CD14-positive monocyte (primary cell): ENCODE measurements around the gene PSENEN. TPM values are rescaled to one million over a fixed set of nuclear protein-coding genes. Genes with fewer than 3 reads are reported as not detected.
A peak's percentile ranks its signal among the peaks of the same experiment; 100 is the strongest.

Experiments used
- DNase-seq, 3 donors: peaks; one replicate each; pipeline ENCODE4 v3.0.0-alpha.2; 2011 to 2022
- H2AFZ ChIP-seq: 2 replicates; pipeline ENCODE4 v1.6.0; 2012; ENCODE audit warnings: mild to moderate bottlenecking, low read depth, low read length, inconsistent platforms; ENCODE audit not compliant: insufficient read depth, poor library complexity, severe bottlenecking
- H3K27ac ChIP-seq, 2 donors: 1 replicate in 1 of 2; 2 replicates in 1 of 2; pipeline ENCODE4 v1.5.1; 2012 to 2013; ENCODE audit warnings: low read length in 2 of 2, control low read depth in 1 of 2, inconsistent platforms in 1 of 2, low read depth in 1 of 2, mild to moderate bottlenecking in 1 of 2
- H3K27me3 ChIP-seq, 2 donors: one replicate each; pipeline versions ENCODE4 v1.6.0 to v1.6.1; 2011 to 2013; ENCODE audit warnings: low read length in 2 of 2; ENCODE audit not compliant: control insufficient read depth in 2 of 2, insufficient read depth in 2 of 2
- H3K36me3 ChIP-seq, 2 donors: replicated peaks in 1 of 2; 1 replicate in 1 of 2; 2 replicates in 1 of 2; pipeline versions ENCODE4 v1.5.1 to v1.6.1; 2012 to 2013; ENCODE audit warnings: low read length in 2 of 2, control low read depth in 1 of 2, inconsistent platforms in 1 of 2, mild to moderate bottlenecking in 1 of 2; ENCODE audit not compliant: insufficient read depth in 2 of 2, control insufficient read depth in 1 of 2
- H3K4me1 ChIP-seq, 2 donors: 1 replicate in 1 of 2; 2 replicates in 1 of 2; pipeline versions ENCODE4 v1.5.1 to v1.6.1; 2012 to 2013; ENCODE audit warnings: low read length in 2 of 2, control low read depth in 1 of 2, inconsistent platforms in 1 of 2, mild to moderate bottlenecking in 1 of 2, moderate library complexity in 1 of 2; ENCODE audit not compliant: insufficient read depth in 2 of 2, control insufficient read depth in 1 of 2
- H3K4me2 ChIP-seq: replicated peaks from 2 replicates; pipeline ENCODE3; 2012; ENCODE audit warnings: low read length, moderate library complexity, mild to moderate bottlenecking; ENCODE audit not compliant: poor library complexity, severe bottlenecking; ENCODE audit errors: extremely low read depth
- H3K4me3 ChIP-seq, 3 experiments: fragments of 200-600 bp in 1 of 3; sonication (generic) in 1 of 3; replicated peaks in 1 of 3; 1 replicate in 2 of 3; 2 replicates in 1 of 3; pipeline ENCODE4 v1.5.1; 2011 to 2013; ENCODE audit warnings: low read length in 3 of 3, mild to moderate bottlenecking in 3 of 3, control low read depth in 2 of 3, low read depth in 2 of 3, inconsistent platforms in 1 of 3, moderate library complexity in 1 of 3
- H3K79me2 ChIP-seq: 2 replicates; pipeline ENCODE4 v1.6.0; 2012; ENCODE audit warnings: mild to moderate bottlenecking, control low read depth, inconsistent platforms, low read length, moderate library complexity; ENCODE audit not compliant: insufficient read depth
- H3K9ac ChIP-seq: 2 replicates; pipeline ENCODE4 v1.6.0; 2017; ENCODE audit warnings: low read length, mild to moderate bottlenecking; ENCODE audit not compliant: insufficient read depth, poor library complexity, severe bottlenecking
- H3K9me3 ChIP-seq, 2 donors: replicated peaks in 1 of 2; 1 replicate in 1 of 2; 2 replicates in 1 of 2; pipeline versions ENCODE4 v1.5.1 to v1.6.1; 2012 to 2013; ENCODE audit warnings: low read length in 2 of 2, control low read depth in 1 of 2; ENCODE audit not compliant: control insufficient read depth in 1 of 2, insufficient read depth in 1 of 2
- H4K20me1 ChIP-seq: 2 replicates; pipeline ENCODE4 v1.6.0; 2012; ENCODE audit warnings: mild to moderate bottlenecking, low read length, control low read depth, moderate library complexity; ENCODE audit not compliant: insufficient read depth
- H3K27ac Mint-ChIP-seq, 7 donors: one replicate each; pipeline ENCODE4 v1.8.0; 2020; ENCODE audit warnings: mild to moderate bottlenecking in 7 of 7, mixed read lengths in 7 of 7, moderate library complexity in 6 of 7, inconsistent platforms in 2 of 7
- H3K27me3 Mint-ChIP-seq, 3 donors: one replicate each; pipeline ENCODE4 v1.8.0; 2021 to 2022; ENCODE audit warnings: low read depth in 3 of 3, mild to moderate bottlenecking in 3 of 3, mixed read lengths in 3 of 3, moderate library complexity in 3 of 3, inconsistent platforms in 1 of 3
- H3K36me3 Mint-ChIP-seq, 2 donors: one replicate each; pipeline ENCODE4 v1.8.0; 2020; ENCODE audit warnings: mixed read lengths in 2 of 2, inconsistent platforms in 1 of 2, mild to moderate bottlenecking in 1 of 2
- H3K4me1 Mint-ChIP-seq: one replicate; pipeline ENCODE4 v1.8.0; 2020; ENCODE audit warnings: mild to moderate bottlenecking, mixed read lengths
- H3K4me3 Mint-ChIP-seq, 2 donors: one replicate each; pipeline ENCODE4 v1.8.0; 2020; ENCODE audit warnings: mild to moderate bottlenecking in 2 of 2, mixed read lengths in 2 of 2, moderate library complexity in 1 of 2
- H3K9me3 Mint-ChIP-seq, 7 donors: one replicate each; pipeline ENCODE4 v1.8.0; 2020 to 2022; ENCODE audit warnings: mixed read lengths in 7 of 7, mild to moderate bottlenecking in 6 of 7, moderate library complexity in 6 of 7, inconsistent platforms in 2 of 7
- CTCF ChIP-seq: fragments of 200-600 bp; IDR thresholded peaks from one replicate; pipeline ENCODE4 v1.8.0; 2022; ENCODE audit warnings: antibody characterized with exemption, mild to moderate bottlenecking
- WGBS: methylation state at CpG from one replicate; pipeline ENCODE4 v1.1.5; 2013; ENCODE audit warnings: missing lambda C conversion rate; ENCODE audit not compliant: insufficient coverage; 5-methylcytosine and 5-hydroxymethylcytosine counted together
- intact Hi-C, 2 donors: fragments of 100-400 bp; cut with micrococcal nuclease; formaldehyde crosslinking; loops; one replicate each; pipeline versions ENCODE4 v1.15.0 to v1.15.1; 2023
- polyA plus RNA-seq, 3 donors: library from polyadenylated mRNA; depleted of rRNA in 1 of 3; unstranded in 2 of 3; stranded (reverse) in 1 of 3; fragments of 300-500 nt in 2 of 3; fragments of >200 nt in 1 of 3; fragmentation: Illumina TruSeq in 2 of 3; gene quantifications; 1 replicate in 2 of 3; 2 replicates in 1 of 3; pipeline ENCODE4 v1.2.3, GENCODE V29; 2012 to 2021

PSENEN gene
- polyA plus RNA-seq, 3 donors, result 29.7 to 149 (median 129) TPM

DNA sequence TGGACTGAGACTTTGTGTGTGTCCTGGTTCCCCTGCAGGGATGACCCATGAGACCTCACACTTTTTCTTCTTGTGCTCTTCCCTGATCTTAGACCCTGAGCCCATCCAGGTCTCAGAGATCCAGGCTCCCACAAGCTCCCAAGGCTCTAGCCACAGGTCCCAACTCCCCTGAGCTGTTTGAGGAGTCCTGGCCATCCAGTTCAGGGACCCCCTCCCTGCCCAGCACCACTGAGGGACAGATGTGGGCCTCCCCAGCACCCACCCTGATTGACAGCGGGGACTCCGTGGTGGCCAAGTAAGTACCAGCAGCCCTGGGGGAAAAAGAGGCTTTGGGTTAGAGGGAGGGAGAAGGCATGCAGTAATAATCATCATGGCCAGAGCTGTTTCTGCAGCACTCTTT is 14.2 kb downstream of the PSENEN start:
- Mint-ChIP-seq H3K27ac (peak overlapping the region in 1 of 7 donors; percentile 25), H3K9me3 (peaks cover 0 to 8% (median 3%) of the 10 kb centered on the region in 7 donors), H3K36me3 (peaks cover 25 to 46% of the 10 kb centered on the region in 2 donors), H3K4me1 (peaks cover 32% of the 10 kb centered on the region), H3K4me3 (no peak overlapping the region), H3K27me3 (peaks cover 18 to 28% (median 25%) of the 10 kb centered on the region in 3 donors)
- Histone ChIP-seq H2AFZ (no peak overlapping the region), H3K36me3 (peaks cover 12 to 29% of the 10 kb centered on the region in 2 donors), H3K27ac (no peak overlapping the region), H3K4me1 (peaks cover 29 to 41% of the 10 kb centered on the region in 2 donors), H3K27me3 (peaks cover 9 to 21% of the 10 kb centered on the region in 2 donors), H3K9me3 (no peaks in the 10 kb centered on the region), H3K9ac (no peak overlapping the region), H3K79me2 (peaks cover 12% of the 10 kb centered on the region), H4K20me1 (peaks cover 12% of the 10 kb centered on the region), H3K4me3 (no peak overlapping the region), H3K4me2 (no peak overlapping the region)
- WGBS, result no CpG with 5 or more reads among the region's 2 CpGs
- no peak for DNase-seq
- no peak for TF ChIP-seq CTCF
- intact Hi-C loops, result loop anchor here (5.0 to 10.0 kb wide), 2 partner anchors 253 to 355 kb away; partner anchors contain the start of genes ALKBH6 (in 2 of the 2), OVOL3 (in 1 of the 2), POLR2I (in 1 of the 2) and TBCB (in 1 of the 2)

GRCh38 chr19:35760711-35761349 is 15.4 kb downstream of the PSENEN start:
- H3K9me3 ChIP-seq, result no peaks in the 10 kb centered on the region
- peaks cover 12% of the 10 kb centered on the region for H4K20me1 ChIP-seq
- peaks cover 16 to 40% of the 10 kb centered on the region in 2 donors for H3K36me3 ChIP-seq
- peaks cover 27 to 50% of the 10 kb centered on the region in 2 donors for H3K36me3 Mint-ChIP-seq
- no peak overlapping the region for H3K27ac ChIP-seq
- peaks cover 0 to 6% (median 3%) of the 10 kb centered on the region in 7 donors for H3K9me3 Mint-ChIP-seq
- H3K27ac Mint-ChIP-seq, result no peak overlapping the region
- no peak for DNase-seq
- H3K27me3 Mint-ChIP-seq, result peaks cover 13 to 21% (median 15%) of the 10 kb centered on the region in 3 donors
- peaks cover 23 to 30% of the 10 kb centered on the region in 2 donors for H3K4me1 ChIP-seq
- peaks cover 8 to 16% of the 10 kb centered on the region in 2 donors for H3K27me3 ChIP-seq
- no peak overlapping the region for H3K9ac ChIP-seq
- H3K4me1 Mint-ChIP-seq, result peaks cover 25% of the 10 kb centered on the region
- 100% methylated on average over 1 of the region's 4 CpGs for WGBS
- H3K4me3 ChIP-seq, result no peak overlapping the region
- no peak overlapping the region for H3K4me3 Mint-ChIP-seq
- no peak overlapping the region for H3K4me2 ChIP-seq
- intact Hi-C loops, result loop anchor here in 1 of 2 donors (5.0 kb wide), 1 partner anchor 251 kb away; the partner anchor contains the start of gene ALKBH6
- no peak overlapping the region for H2AFZ ChIP-seq
- H3K79me2 ChIP-seq, result peaks cover 12% of the 10 kb centered on the region
- no peak for TF ChIP-seq CTCF
